MM.1S (cell line): ENCODE measurements around the gene SLC45A3.

Experiments
- EZH2 ChIP-seq: fragments of 300-600 bp; sonication (generic); optimal IDR thresholded peaks from 2 replicates; pipeline ENCODE3; 2017; ENCODE audit warnings: low read depth, mild to moderate bottlenecking, antibody characterized with exemption, low read length, mixed read lengths
- EZH2phosphoT487 ChIP-seq: fragments of 300-600 bp; sonication (generic); IDR thresholded peaks from 2 replicates; pipeline ENCODE4 v1.6.1; 2018; ENCODE audit warnings: antibody characterized with exemption, low read length
- TF ChIP-seq, protein P1 (sequence below): fragments of 300-600 bp; sonication (generic); IDR thresholded peaks from 2 replicates; pipeline ENCODE4 v1.5.1; 2016; ENCODE audit warnings: antibody characterized with exemption, low read length, mixed read lengths

GRCh38 chr1:205680073-205680851 is at the start of gene SLC45A3:
- TF ChIP-seq, protein P1, sequence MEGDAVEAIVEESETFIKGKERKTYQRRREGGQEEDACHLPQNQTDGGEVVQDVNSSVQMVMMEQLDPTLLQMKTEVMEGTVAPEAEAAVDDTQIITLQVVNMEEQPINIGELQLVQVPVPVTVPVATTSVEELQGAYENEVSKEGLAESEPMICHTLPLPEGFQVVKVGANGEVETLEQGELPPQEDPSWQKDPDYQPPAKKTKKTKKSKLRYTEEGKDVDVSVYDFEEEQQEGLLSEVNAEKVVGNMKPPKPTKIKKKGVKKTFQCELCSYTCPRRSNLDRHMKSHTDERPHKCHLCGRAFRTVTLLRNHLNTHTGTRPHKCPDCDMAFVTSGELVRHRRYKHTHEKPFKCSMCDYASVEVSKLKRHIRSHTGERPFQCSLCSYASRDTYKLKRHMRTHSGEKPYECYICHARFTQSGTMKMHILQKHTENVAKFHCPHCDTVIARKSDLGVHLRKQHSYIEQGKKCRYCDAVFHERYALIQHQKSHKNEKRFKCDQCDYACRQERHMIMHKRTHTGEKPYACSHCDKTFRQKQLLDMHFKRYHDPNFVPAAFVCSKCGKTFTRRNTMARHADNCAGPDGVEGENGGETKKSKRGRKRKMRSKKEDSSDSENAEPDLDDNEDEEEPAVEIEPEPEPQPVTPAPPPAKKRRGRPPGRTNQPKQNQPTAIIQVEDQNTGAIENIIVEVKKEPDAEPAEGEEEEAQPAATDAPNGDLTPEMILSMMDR: no peak
- no peak for TF ChIP-seq EZH2
- TF ChIP-seq EZH2phosphoT487: no peak
